ENCODE data around the gene ZDHHC3. TPM values are rescaled to one million over a fixed set of nuclear protein-coding genes. Genes with fewer than 3 reads are reported as not detected.

The ZDHHC3 gene
- total RNA-seq, 4 donors from 2014 or later = 98.4 to 139 (median 117) TPM

GRCh38 chr3:44883213-44883955 is 92.6 kb downstream of the ZDHHC3 start:
- Histone ChIP-seq H3K4me3 (no peak overlapping the region), H3K27ac (no peak overlapping the region)

GRCh38 chr3:44880284-44880683 is 95.7 kb downstream of the ZDHHC3 start:
- Histone ChIP-seq H3K4me1 (peaks cover 0 to 5% (median 0%) of the 10 kb centered on the region in 4 donors), H3K27ac (no peak overlapping the region), H3K36me3 (no peaks in the 10 kb centered on the region), H3K9me3 (no peaks in the 10 kb centered on the region), H3K4me3 (no peak overlapping the region), H3K27me3 (no peaks in the 10 kb centered on the region)
- 62 to 70% methylated on average over 2 of the region's 2 CpGs for WGBS, 2 donors
- DNase-seq (ENCODE audit: low spot score in 2 of 2) = no peak
- TF ChIP-seq, protein P1, sequence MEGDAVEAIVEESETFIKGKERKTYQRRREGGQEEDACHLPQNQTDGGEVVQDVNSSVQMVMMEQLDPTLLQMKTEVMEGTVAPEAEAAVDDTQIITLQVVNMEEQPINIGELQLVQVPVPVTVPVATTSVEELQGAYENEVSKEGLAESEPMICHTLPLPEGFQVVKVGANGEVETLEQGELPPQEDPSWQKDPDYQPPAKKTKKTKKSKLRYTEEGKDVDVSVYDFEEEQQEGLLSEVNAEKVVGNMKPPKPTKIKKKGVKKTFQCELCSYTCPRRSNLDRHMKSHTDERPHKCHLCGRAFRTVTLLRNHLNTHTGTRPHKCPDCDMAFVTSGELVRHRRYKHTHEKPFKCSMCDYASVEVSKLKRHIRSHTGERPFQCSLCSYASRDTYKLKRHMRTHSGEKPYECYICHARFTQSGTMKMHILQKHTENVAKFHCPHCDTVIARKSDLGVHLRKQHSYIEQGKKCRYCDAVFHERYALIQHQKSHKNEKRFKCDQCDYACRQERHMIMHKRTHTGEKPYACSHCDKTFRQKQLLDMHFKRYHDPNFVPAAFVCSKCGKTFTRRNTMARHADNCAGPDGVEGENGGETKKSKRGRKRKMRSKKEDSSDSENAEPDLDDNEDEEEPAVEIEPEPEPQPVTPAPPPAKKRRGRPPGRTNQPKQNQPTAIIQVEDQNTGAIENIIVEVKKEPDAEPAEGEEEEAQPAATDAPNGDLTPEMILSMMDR (IDR thresholded peaks at IDR 0.05) = no peak
- TF ChIP-seq EP300 (IDR thresholded peaks at IDR 0.05) = no peak
- no peak for TF ChIP-seq POLR2A (IDR thresholded peaks at IDR 0.05)

More at GRCh38 chr3:44883213-44883955, 92.6 kb downstream of the ZDHHC3 start:
- WGBS, 2 donors = 93 to 94% methylated on average over 5 of the region's 5 CpGs
- Histone ChIP-seq H3K36me3 (no peaks in the 10 kb centered on the region), H3K27me3 (no peaks in the 10 kb centered on the region), H3K9me3 (no peaks in the 10 kb centered on the region), H3K4me1 (peaks cover 0 to 5% (median 0%) of the 10 kb centered on the region in 4 donors)
- TF ChIP-seq POLR2A (IDR thresholded peaks at IDR 0.05) (no peak), EP300 (IDR thresholded peaks at IDR 0.05) (no peak)
- TF ChIP-seq, protein P1 (IDR thresholded peaks at IDR 0.05) = no peak
- DNase-seq (ENCODE audit: low spot score in 2 of 2) = no peak

- Histone ChIP-seq H3K4me1 (no peaks in the 10 kb centered on the region), H3K36me3 (no peaks in the 10 kb centered on the region), H3K27ac (no peak overlapping the region), H3K4me3 (no peak overlapping the region), H3K9me3 (no peaks in the 10 kb centered on the region), H3K27me3 (no peaks in the 10 kb centered on the region)
- DNase-seq (ENCODE audit: low spot score in 2 of 2) = no peak
- TF ChIP-seq POLR2A (IDR thresholded peaks at IDR 0.05) = no peak
- TF ChIP-seq EP300 (IDR thresholded peaks at IDR 0.05) = no peak
- TF ChIP-seq, protein P1 (IDR thresholded peaks at IDR 0.05) = no peak
- 87 to 91% methylated on average over 3 of the region's 3 CpGs for WGBS, 2 donors
Observed at GRCh38 chr3:44877333-44877732, 98.6 kb downstream of the ZDHHC3 start.

DNA sequence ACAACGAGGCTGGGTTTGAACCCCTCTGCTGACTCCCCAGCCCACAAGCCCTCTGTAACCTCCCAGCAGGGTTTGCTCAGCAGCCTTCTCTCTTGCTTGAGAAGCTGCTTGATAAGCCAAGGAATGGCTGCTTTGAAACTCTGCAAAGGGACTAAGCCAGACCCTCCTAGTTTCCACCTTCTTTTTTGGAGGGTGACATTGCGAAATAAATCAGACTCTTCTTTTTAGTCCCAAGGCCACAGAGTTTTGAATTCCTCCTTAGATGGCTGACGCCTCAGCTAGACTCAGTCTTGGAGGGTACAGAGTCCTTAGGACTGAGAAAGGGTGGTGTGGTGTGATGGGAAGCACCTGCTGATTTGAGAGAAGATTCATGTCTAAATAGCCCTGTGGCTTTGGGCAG is 100.4 kb downstream of the ZDHHC3 start:
- H3K4me1 ChIP-seq = no peaks in the 10 kb centered on the region
- H3K9me3 ChIP-seq = no peaks in the 10 kb centered on the region
- TF ChIP-seq EP300 (IDR thresholded peaks at IDR 0.05) (no peak), POLR2A (IDR thresholded peaks at IDR 0.05) (no peak)
- TF ChIP-seq, protein P1 (IDR thresholded peaks at IDR 0.05) = no peak
- no peaks in the 10 kb centered on the region for H3K36me3 ChIP-seq
- no peak overlapping the region for H3K27ac ChIP-seq
- no peaks in the 10 kb centered on the region for H3K27me3 ChIP-seq
- no peak for DNase-seq (ENCODE audit: low spot score in 2 of 2)
- no peak overlapping the region for H3K4me3 ChIP-seq
- WGBS, 2 donors = 79 to 82% methylated on average over 3 of the region's 3 CpGs

Other genes starting within 250 kb of the ZDHHC3 start
- 1 to 10 TPM; 4.2 to 8.3 (median 6.5) TPM for gene ZNF501, start 246.5 kb downstream of the ZDHHC3 start, total RNA-seq
- 10 to 100 TPM; 20.7 to 27.4 (median 25.9) TPM for gene KIAA1143, start 214.6 kb downstream of the ZDHHC3 start, total RNA-seq
- under 1 TPM; 0.60 to 0.87 (median 0.71) TPM for gene KIF15, start 214.4 kb downstream of the ZDHHC3 start, total RNA-seq
- gene TMEM42, start 114.3 kb downstream of the ZDHHC3 start, total RNA-seq = 10 to 100 TPM; 20.7 to 40.4 (median 32.6) TPM
- gene TGM4, start 101.6 kb downstream of the ZDHHC3 start, total RNA-seq = not detected
- gene EXOSC7, start 70 bp upstream of the ZDHHC3 start, total RNA-seq = 10 to 100 TPM; 48.3 to 67.7 (median 64.2) TPM
- 100 to 1,000 TPM; 137 to 819 (median 340) TPM for gene CLEC3B, start 50.1 kb upstream of the ZDHHC3 start, total RNA-seq
- 1 to 10 TPM in 2 of 4 donors, under 1 TPM in 2; 0.20 to 3.0 (median 1.2) TPM for gene CDCP1, start 170.2 kb upstream of the ZDHHC3 start, total RNA-seq

Data from tibial nerve (tissue), 4 donors.